Sigmoid colon (tissue), 7 donors: ENCODE results near the gene MZT2B. TPM values are rescaled to one million over a fixed set of nuclear protein-coding genes. Genes with fewer than 3 reads are reported as not detected.
"Not testable (repeated sequence)": the region's sequence is repeated elsewhere in the genome, so short reads cannot be mapped to it uniquely, and the experiment has no call there.

Experiments
- DNase-seq: peaks from one replicate; pipeline ENCODE4 v3.0.0-alpha.2; 2019
- H3K27ac ChIP-seq, 4 donors: fragments of 200-600 bp; sonication (generic); one replicate each; pipeline ENCODE4 v1.5.1; 2016 to 2019; ENCODE audit warnings: mild to moderate bottlenecking in 1 of 4
- H3K27me3 ChIP-seq, 3 donors: fragments of 200-600 bp; sonication (generic); one replicate each; pipeline ENCODE4 v1.5.1; 2019; ENCODE audit warnings: mild to moderate bottlenecking in 1 of 3
- H3K36me3 ChIP-seq, 4 donors: fragments of 200-600 bp; sonication (generic); one replicate each; pipeline ENCODE4 v1.5.1; 2016 to 2019
- H3K4me1 ChIP-seq, 4 donors: fragments of 200-600 bp; sonication (generic); one replicate each; pipeline ENCODE4 v1.5.1; 2017 to 2019
- H3K4me3 ChIP-seq, 4 donors: fragments of 200-600 bp; sonication (generic); one replicate each; pipeline ENCODE4 v1.5.1; 2017 to 2019; ENCODE audit warnings: mild to moderate bottlenecking in 2 of 4, moderate library complexity in 1 of 4
- H3K9me3 ChIP-seq, 4 donors: fragments of 200-600 bp in 3 of 4; sonication (generic) in 3 of 4; one replicate each; pipeline versions ENCODE4 v1.5.1 to v1.6.1; 2013 to 2019
- CTCF ChIP-seq, 4 experiments: fragments of 450-650 bp in 3 of 4; fragments of 200-600 bp in 1 of 4; IDR thresholded peaks; one replicate each; pipeline ENCODE4 v1.5.1; 2016 to 2019; ENCODE audit warnings: antibody characterized with exemption in 4 of 4, mild to moderate bottlenecking in 3 of 4, moderate library complexity in 2 of 4
- EP300 ChIP-seq, 4 donors: sonication (generic); formaldehyde crosslinking; IDR thresholded peaks; one replicate each; pipeline ENCODE4 v1.6.1; 2017; ENCODE audit warnings: antibody characterized with exemption in 4 of 4
- POLR2A ChIP-seq, 2 donors: fragments of 450-650 bp; IDR thresholded peaks; one replicate each; pipeline ENCODE4 v1.6.1; 2016; ENCODE audit warnings: antibody characterized with exemption in 2 of 2, mild to moderate bottlenecking in 2 of 2, moderate library complexity in 2 of 2
- POLR2AphosphoS5 ChIP-seq, 4 donors: sonication (generic); formaldehyde crosslinking; IDR thresholded peaks; one replicate each; pipeline ENCODE4 v1.6.1; 2017; ENCODE audit warnings: antibody characterized with exemption in 4 of 4
- WGBS, 2 donors: extraction: QIAGEN DNeasy Blood & Tissue Kit; methylation state at CpG; one replicate each; pipeline ENCODE4 v1.1.7; 2013; 5-methylcytosine and 5-hydroxymethylcytosine counted together
- intact Hi-C: fragments of 100-400 bp; cut with DNase I; formaldehyde crosslinking; loops from one replicate; pipeline ENCODE4 v1.15.1; 2023
- polyA plus RNA-seq, 3 donors: library from polyadenylated mRNA; stranded (reverse); fragments of 200-250 nt; gene quantifications; one replicate each; pipeline ENCODE4 v1.2.3, GENCODE V29; 2013
- total RNA-seq, 4 donors: library from RNA; depleted of rRNA; stranded (reverse); fragments of >200 nt; gene quantifications; one replicate each; pipeline ENCODE4 v1.1.0, GENCODE V29; 2016
- donor health status: healthy with polysubstance abuse.
- donor health status: Bipolar disorder and iron deficiency.
- donor health status: healthy.

Gene MZT2B
- total and polyA plus RNA-seq, 7 donors = 97.8 to 259 (median 164) TPM

GRCh38 chr2:130152816-130153595, 29.1 kb upstream of the MZT2B start:
- intact Hi-C loops = no loop called here
- no peak overlapping the region for H3K27ac ChIP-seq
- 92 to 95% methylated on average over 25 of the region's 25 CpGs for WGBS, 2 donors
- no peaks in the 10 kb centered on the region for H3K27me3 ChIP-seq
- no peak for DNase-seq
- no peaks in the 10 kb centered on the region for H3K9me3 ChIP-seq
- peaks cover 0 to 33% (median 14%) of the 10 kb centered on the region in 4 donors for H3K36me3 ChIP-seq
- no peaks in the 10 kb centered on the region for H3K4me1 ChIP-seq
- TF ChIP-seq POLR2A (IDR thresholded peaks at IDR 0.05) (no peak), EP300 (IDR thresholded peaks at IDR 0.05) (no peak), CTCF (IDR thresholded peaks at IDR 0.05) (no peak), POLR2AphosphoS5 (IDR thresholded peaks at IDR 0.05) (no peak)
- no peak overlapping the region for H3K4me3 ChIP-seq

GRCh38 chr2:130153721-130154422, 28.2 kb upstream of the MZT2B start:
- H3K4me3 ChIP-seq, H3K9me3 ChIP-seq, H3K27ac ChIP-seq, H3K4me1 ChIP-seq, intact Hi-C loops, DNase-seq, H3K27me3 ChIP-seq: not testable (repeated sequence)
- peaks cover 0 to 38% (median 14%) of the 10 kb centered on the region in 4 donors for H3K36me3 ChIP-seq
- WGBS, 2 donors = 93% methylated on average over 23 of the region's 23 CpGs

GRCh38 chr2:130154423-130154770, 27.7 kb upstream of the MZT2B start:
- H3K9me3 ChIP-seq, H3K27me3 ChIP-seq, DNase-seq, H3K4me3 ChIP-seq, H3K27ac ChIP-seq, intact Hi-C loops, H3K4me1 ChIP-seq: not testable (repeated sequence)
- 91 to 95% methylated on average over 8 of the region's 8 CpGs for WGBS, 2 donors
- peaks cover 0 to 44% (median 14%) of the 10 kb centered on the region in 4 donors for H3K36me3 ChIP-seq

- no peak overlapping the region for H3K4me3 ChIP-seq
- no peak for TF ChIP-seq POLR2A (IDR thresholded peaks at IDR 0.05)
- no peak for TF ChIP-seq POLR2AphosphoS5 (IDR thresholded peaks at IDR 0.05)
- TF ChIP-seq EP300 (IDR thresholded peaks at IDR 0.05) = no peak
- TF ChIP-seq CTCF (IDR thresholded peaks at IDR 0.05) = no peak
- H3K27me3 ChIP-seq = no peaks in the 10 kb centered on the region
- H3K4me1 ChIP-seq = no peaks in the 10 kb centered on the region
- intact Hi-C loops = no loop called here
- no peak overlapping the region for H3K27ac ChIP-seq
- 96% methylated on average over 29 of the region's 29 CpGs for WGBS, 2 donors
- H3K36me3 ChIP-seq = peaks cover 0 to 50% (median 14%) of the 10 kb centered on the region in 4 donors
- no peak for DNase-seq
- no peaks in the 10 kb centered on the region for H3K9me3 ChIP-seq
Observed at GRCh38 chr2:130154773-130155765, 27.0 kb upstream of the MZT2B start.

- H3K27me3 ChIP-seq, intact Hi-C loops, H3K4me3 ChIP-seq, H3K4me1 ChIP-seq, H3K27ac ChIP-seq, H3K9me3 ChIP-seq, DNase-seq: not testable (repeated sequence)
- TF ChIP-seq CTCF (IDR thresholded peaks at IDR 0.05) = peak in 2 of 4 experiments; percentile 13 to 38
- WGBS, 2 donors = 30 to 70% methylated on average over 16 of the region's 16 CpGs
- peaks cover 0 to 55% (median 14%) of the 10 kb centered on the region in 4 donors for H3K36me3 ChIP-seq
Observed at GRCh38 chr2:130155956-130156623, 26.0 kb upstream of the MZT2B start.
